Panc1 (cell line): Measurements from ENCODE around the gene INPP5B. TPM values are rescaled to one million over a fixed set of nuclear protein-coding genes. Genes with fewer than 3 reads are reported as not detected.

ENCODE experiments used
- ATAC-seq: fragments of 200-7000 bp; cut with Tn5 transposase; 2 replicates; pipeline ENCODE4 v1.9.1; 2020; ENCODE audit warnings: mild to moderate bottlenecking, moderate library complexity
- BruUV-seq: library from RNA; stranded (reverse); fragments of 400-500 nt; replicated peaks from 2 replicates; lab custom pipeline; 2021; lab: Mats Ljungman, UMichigan
- CTCF ChIA-PET: fragments of 300-600 bp; sonication (Branson Sonifier 250); formaldehyde crosslinking; loops from one replicate; lab custom pipeline; 2022; ENCODE audit warnings: antibody characterized with exemption; lab: Charles Lee
- POLR2A ChIA-PET: fragments of 300-600 bp; sonication (Branson Sonifier 250); formaldehyde crosslinking; loops from one replicate; lab custom pipeline; 2022; ENCODE audit warnings: antibody characterized with exemption; lab: Charles Lee
- DNase-seq: peaks from one replicate; pipeline ENCODE4 v3.0.0-alpha.2; 2010; ENCODE audit warnings: low read depth, low spot score
- H3K27ac ChIP-seq: 2 replicates; pipeline ENCODE4 v1.5.1; 2011; ENCODE audit warnings: mild to moderate bottlenecking, low read length, inconsistent platforms
- H3K27me3 ChIP-seq: fragments of 200-500 bp; sonication (Bioruptor generic); 2 replicates; pipeline ENCODE4 v1.6.0; 2014; ENCODE audit warnings: low read length, inconsistent platforms; ENCODE audit not compliant: control insufficient read depth, insufficient read depth
- H3K36me3 ChIP-seq: fragments of 200-500 bp; sonication (Bioruptor generic); 2 replicates; pipeline ENCODE4 v1.5.1; 2014; ENCODE audit warnings: inconsistent platforms, mild to moderate bottlenecking, low read length, moderate library complexity; ENCODE audit not compliant: control insufficient read depth, insufficient read depth
- H3K4me1 ChIP-seq: 2 replicates; pipeline ENCODE4 v1.5.1; 2011; ENCODE audit warnings: inconsistent platforms, mild to moderate bottlenecking, low read length, moderate library complexity; ENCODE audit not compliant: control insufficient read depth, insufficient read depth
- H3K4me3 ChIP-seq, 2 experiments: 2 replicates each; pipeline ENCODE4 v1.5.1; 2011 to 2012; ENCODE audit warnings: low read depth in 2 of 2, low read length in 2 of 2, mild to moderate bottlenecking in 2 of 2, inconsistent platforms in 1 of 2, moderate library complexity in 1 of 2
- H3K9me3 ChIP-seq: fragments of 200-500 bp; sonication (Bioruptor generic); 2 replicates; pipeline ENCODE4 v1.5.1; 2014; ENCODE audit warnings: low read depth, mild to moderate bottlenecking, inconsistent platforms, low read length, moderate library complexity; ENCODE audit not compliant: control insufficient read depth, insufficient read depth
- POLR2AphosphoS5 ChIP-seq: IDR thresholded peaks from 2 replicates; pipeline ENCODE4 v1.6.1; 2012; ENCODE audit warnings: mild to moderate bottlenecking, low read depth, low read length, moderate library complexity
- SIN3A ChIP-seq: IDR thresholded peaks from 2 replicates; pipeline ENCODE4 v1.6.1; 2012; ENCODE audit warnings: low read depth, mild to moderate bottlenecking, low read length, moderate library complexity, borderline replicate concordance; ENCODE audit not compliant: insufficient read depth
- TCF7L2 ChIP-seq: IDR thresholded peaks from 2 replicates; pipeline ENCODE4 v1.6.1; 2011; ENCODE audit warnings: mild to moderate bottlenecking, low read depth, low read length, inconsistent platforms
- in situ Hi-C: cut with HindIII; loops from 2 replicates; pipeline ENCODE4 v1.10.0; 2016; ENCODE audit warnings: low sequenced_read_pairs, low pct_unique_long_range_greater_than_20kb
- intact Hi-C: fragments of 100-400 bp; cut with micrococcal nuclease; formaldehyde crosslinking; loops from one replicate; pipeline ENCODE4 v1.10.0; 2022; ENCODE audit not compliant: unreplicated experiment
- total RNA-seq: library from RNA; stranded (reverse); gene quantifications from one replicate; pipeline ENCODE4 v1.2.1, GENCODE V29; 2021; ENCODE audit not compliant: unreplicated experiment
- TF ChIP-seq, protein P1 (sequence below), 2 experiments: IDR thresholded peaks; 2 replicates each; pipeline ENCODE4 v1.6.1; 2011 to 2012; ENCODE audit warnings: low read depth in 2 of 2, control low read depth in 1 of 2, low read length in 1 of 2, mild to moderate bottlenecking in 1 of 2, moderate library complexity in 1 of 2; ENCODE audit not compliant: insufficient read depth in 1 of 2
- TF ChIP-seq, protein P2 (sequence below): fragments of 450-650 bp; IDR thresholded peaks from 2 replicates; pipeline ENCODE4 v1.5.1; 2017; ENCODE audit warnings: mild to moderate bottlenecking

The INPP5B gene
- total RNA-seq, 1 experiment from 2014 or later: 17.7 TPM

DNA sequence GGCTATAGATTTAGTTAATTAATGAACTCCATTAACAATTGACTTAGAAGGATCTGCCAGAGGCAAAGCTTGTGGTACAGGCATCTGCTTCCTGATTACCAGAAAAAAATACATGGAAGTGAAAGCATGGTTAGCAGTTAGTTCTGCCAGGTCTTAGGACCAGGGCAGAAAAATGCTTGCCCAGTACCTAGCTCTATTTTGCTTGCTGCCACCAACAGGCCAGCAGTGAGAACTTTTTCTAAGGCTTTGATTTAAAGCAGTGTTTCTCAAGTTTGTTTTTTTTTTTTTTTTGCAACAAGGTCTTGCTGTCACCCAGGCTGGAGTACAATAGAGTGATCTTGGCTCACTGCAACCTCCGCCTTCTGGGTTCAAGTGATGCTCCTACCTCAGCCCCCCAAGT is 71.0 kb downstream of the INPP5B start:
- DNase-seq: no peak
- no peak for TF ChIP-seq POLR2AphosphoS5
- no peak for TF ChIP-seq TCF7L2
- TF ChIP-seq, protein P1, sequence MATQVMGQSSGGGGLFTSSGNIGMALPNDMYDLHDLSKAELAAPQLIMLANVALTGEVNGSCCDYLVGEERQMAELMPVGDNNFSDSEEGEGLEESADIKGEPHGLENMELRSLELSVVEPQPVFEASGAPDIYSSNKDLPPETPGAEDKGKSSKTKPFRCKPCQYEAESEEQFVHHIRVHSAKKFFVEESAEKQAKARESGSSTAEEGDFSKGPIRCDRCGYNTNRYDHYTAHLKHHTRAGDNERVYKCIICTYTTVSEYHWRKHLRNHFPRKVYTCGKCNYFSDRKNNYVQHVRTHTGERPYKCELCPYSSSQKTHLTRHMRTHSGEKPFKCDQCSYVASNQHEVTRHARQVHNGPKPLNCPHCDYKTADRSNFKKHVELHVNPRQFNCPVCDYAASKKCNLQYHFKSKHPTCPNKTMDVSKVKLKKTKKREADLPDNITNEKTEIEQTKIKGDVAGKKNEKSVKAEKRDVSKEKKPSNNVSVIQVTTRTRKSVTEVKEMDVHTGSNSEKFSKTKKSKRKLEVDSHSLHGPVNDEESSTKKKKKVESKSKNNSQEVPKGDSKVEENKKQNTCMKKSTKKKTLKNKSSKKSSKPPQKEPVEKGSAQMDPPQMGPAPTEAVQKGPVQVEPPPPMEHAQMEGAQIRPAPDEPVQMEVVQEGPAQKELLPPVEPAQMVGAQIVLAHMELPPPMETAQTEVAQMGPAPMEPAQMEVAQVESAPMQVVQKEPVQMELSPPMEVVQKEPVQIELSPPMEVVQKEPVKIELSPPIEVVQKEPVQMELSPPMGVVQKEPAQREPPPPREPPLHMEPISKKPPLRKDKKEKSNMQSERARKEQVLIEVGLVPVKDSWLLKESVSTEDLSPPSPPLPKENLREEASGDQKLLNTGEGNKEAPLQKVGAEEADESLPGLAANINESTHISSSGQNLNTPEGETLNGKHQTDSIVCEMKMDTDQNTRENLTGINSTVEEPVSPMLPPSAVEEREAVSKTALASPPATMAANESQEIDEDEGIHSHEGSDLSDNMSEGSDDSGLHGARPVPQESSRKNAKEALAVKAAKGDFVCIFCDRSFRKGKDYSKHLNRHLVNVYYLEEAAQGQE (IDR thresholded peaks at IDR 0.05; ENCODE audit: insufficient read depth in 1 of 2, low read depth in 2 of 2, low read length in 1 of 2): no peak
- no peak for TF ChIP-seq SIN3A
- TF ChIP-seq, protein P2, sequence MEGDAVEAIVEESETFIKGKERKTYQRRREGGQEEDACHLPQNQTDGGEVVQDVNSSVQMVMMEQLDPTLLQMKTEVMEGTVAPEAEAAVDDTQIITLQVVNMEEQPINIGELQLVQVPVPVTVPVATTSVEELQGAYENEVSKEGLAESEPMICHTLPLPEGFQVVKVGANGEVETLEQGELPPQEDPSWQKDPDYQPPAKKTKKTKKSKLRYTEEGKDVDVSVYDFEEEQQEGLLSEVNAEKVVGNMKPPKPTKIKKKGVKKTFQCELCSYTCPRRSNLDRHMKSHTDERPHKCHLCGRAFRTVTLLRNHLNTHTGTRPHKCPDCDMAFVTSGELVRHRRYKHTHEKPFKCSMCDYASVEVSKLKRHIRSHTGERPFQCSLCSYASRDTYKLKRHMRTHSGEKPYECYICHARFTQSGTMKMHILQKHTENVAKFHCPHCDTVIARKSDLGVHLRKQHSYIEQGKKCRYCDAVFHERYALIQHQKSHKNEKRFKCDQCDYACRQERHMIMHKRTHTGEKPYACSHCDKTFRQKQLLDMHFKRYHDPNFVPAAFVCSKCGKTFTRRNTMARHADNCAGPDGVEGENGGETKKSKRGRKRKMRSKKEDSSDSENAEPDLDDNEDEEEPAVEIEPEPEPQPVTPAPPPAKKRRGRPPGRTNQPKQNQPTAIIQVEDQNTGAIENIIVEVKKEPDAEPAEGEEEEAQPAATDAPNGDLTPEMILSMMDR: no peak; the same call in 1 of the 2 replicates
- Histone ChIP-seq H3K27me3 (no peaks in the 10 kb centered on the region), H3K9me3 (no peaks in the 10 kb centered on the region), H3K4me3 (no peak overlapping the region), H3K27ac (no peak overlapping the region), H3K4me1 (no peaks in the 10 kb centered on the region), H3K36me3 (peaks cover 4% of the 10 kb centered on the region; the same call in 1 of the 2 replicates)
- POLR2A ChIA-PET: interaction anchor here (0.6 kb wide), 1 partner anchor 68 kb away, joined by 5 read pairs; the partner anchor contains the start of gene YRDC
- intact Hi-C loops (no loop called here), in situ Hi-C loops (no loop called here)
- CTCF ChIA-PET: interaction anchor here (0.6 to 1.8 kb wide), 9 partner anchors 16 to 1753 kb away, joined by 3 to 13 read pairs (median 5); no protein-coding TSS in a partner anchor
- ATAC-seq: no peak; the same call in 1 of the 2 replicates
- BruUV-seq: no TSS peak

DNA sequence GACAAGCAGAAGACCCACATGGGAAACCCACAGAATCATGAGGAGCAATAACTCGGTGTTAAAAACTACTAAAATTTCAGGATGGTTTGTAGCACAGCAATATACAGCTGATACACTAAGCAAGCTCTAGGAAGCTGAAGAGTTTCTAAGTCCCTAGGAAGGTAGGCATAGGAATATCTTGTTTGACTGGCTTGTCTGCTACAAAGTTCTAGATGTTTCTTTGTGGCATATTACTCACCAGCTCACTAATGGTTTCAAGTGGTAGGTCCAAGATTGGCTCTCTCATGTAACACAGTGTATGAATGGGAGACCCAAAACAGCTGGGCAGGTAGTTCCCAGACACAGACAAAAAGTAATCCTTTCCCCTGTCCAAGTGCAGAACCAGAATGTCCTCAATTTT is 74.2 kb downstream of the INPP5B start:
- ATAC-seq (no peak), DNase-seq (no peak)
- in situ Hi-C loops: no loop called here
- H3K27ac ChIP-seq: no peak overlapping the region
- no peaks in the 10 kb centered on the region for H3K9me3 ChIP-seq
- no peak overlapping the region for H3K4me3 ChIP-seq
- peaks cover 4% of the 10 kb centered on the region; the same call in 1 of the 2 replicates for H3K36me3 ChIP-seq
- intact Hi-C loops: no loop called here
- no peaks in the 10 kb centered on the region for H3K27me3 ChIP-seq
- POLR2A ChIA-PET: no interaction called here
- CTCF ChIA-PET: no interaction called here
- H3K4me1 ChIP-seq: no peaks in the 10 kb centered on the region
- TF ChIP-seq, protein P2: no peak
- no peak for TF ChIP-seq TCF7L2
- TF ChIP-seq POLR2AphosphoS5: no peak
- TF ChIP-seq SIN3A: no peak
- TF ChIP-seq, protein P1 (IDR thresholded peaks at IDR 0.05; ENCODE audit: insufficient read depth in 1 of 2, low read depth in 2 of 2, low read length in 1 of 2): no peak
- no TSS peak for BruUV-seq
